ENCODE measurements around the gene KIF12. TPM values are rescaled to one million over a fixed set of nuclear protein-coding genes. Genes with fewer than 3 reads are reported as not detected.

KIF12 gene
- total RNA-seq, 1 experiment from 2014 or later: 54.6 TPM

DNA sequence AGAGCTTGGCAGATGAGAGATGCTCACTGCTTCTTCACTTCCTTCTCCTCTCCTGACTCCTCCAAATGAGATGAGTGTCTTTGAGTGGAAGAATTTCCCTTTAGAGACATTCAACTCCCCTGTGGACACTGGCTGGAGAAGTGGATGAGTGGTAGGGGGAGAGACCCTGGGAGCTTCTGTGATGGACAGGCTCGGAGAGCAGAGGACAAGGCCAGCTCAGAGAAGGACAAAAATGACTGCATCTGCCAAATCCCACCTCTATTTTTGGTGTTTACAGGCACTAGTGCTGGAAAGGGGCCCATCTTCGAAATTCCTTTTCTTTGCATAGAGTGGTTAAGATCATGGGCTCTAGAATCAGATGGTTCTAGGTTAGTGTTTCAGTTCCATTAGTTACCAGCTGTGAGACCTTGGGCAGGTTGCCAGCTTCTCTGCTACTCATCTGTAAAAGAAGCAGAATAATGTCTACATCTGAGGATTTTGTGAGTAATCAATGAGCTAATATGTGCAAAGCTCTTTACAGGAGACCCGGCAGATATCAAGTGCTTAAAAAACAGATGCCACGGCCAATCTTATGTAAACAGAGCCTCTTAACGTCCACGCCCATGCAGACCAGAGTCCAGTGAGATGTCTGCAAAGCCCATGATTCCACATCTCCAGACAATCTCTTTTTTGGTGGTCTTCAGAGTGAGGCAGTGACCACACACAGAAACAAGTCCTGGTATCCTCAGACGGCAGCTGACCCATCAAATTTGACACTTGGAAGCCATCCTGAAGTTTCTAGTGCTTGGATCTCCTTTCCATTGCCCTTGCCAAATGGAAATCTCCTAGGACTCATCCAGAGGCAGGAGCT is 42.7 kb upstream of the KIF12 start:
- Histone ChIP-seq H3K4me3 (ENCODE audit: low read depth, low read length) (no peak overlapping the region), H3K9me3 (no peaks in the 10 kb centered on the region), H3K4me1 (peaks cover 16% of the 10 kb centered on the region), H3K36me3 (ENCODE audit: control insufficient read depth, insufficient read depth, low read length) (no peaks in the 10 kb centered on the region), H3K27me3 (replicated peaks; ENCODE audit: control insufficient read depth, insufficient read depth, low read length) (no peaks in the 10 kb centered on the region)
- H3K36me3 Mint-ChIP-seq (ENCODE audit: insufficient read depth, unreplicated experiment): no peaks in the 10 kb centered on the region
- intact Hi-C loops (cut with micrococcal nuclease; ENCODE audit: unreplicated experiment): loop anchor here (2.0 kb wide), 1 partner anchor 23 kb away; no protein-coding TSS in a partner anchor
- H3K27me3 Mint-ChIP-seq (ENCODE audit: insufficient read depth, unreplicated experiment): no peaks in the 10 kb centered on the region
- ChIA-PET CTCF (interaction anchor here (1.0 to 1.7 kb wide), 4 partner anchors 13 to 59 kb away, joined by 3 to 12 read pairs (median 3); partner anchors contain the start of genes COL27A1 and KIF12), POLR2A (interaction anchor here (0.5 to 0.6 kb wide), 2 partner anchors 238 to 341 kb away, joined by 7 read pairs; no protein-coding TSS in a partner anchor)
- no peak for DNase-seq
- no peak overlapping the region for H3K4me3 Mint-ChIP-seq (ENCODE audit: unreplicated experiment)
- no peak overlapping the region for H3K27ac Mint-ChIP-seq (ENCODE audit: unreplicated experiment)
- H3K9me3 Mint-ChIP-seq (ENCODE audit: unreplicated experiment): no peaks in the 10 kb centered on the region
- H3K4me1 Mint-ChIP-seq (ENCODE audit: low read depth, unreplicated experiment): peaks cover 16% of the 10 kb centered on the region
- BruUV-seq (replicated peaks): no TSS peak
- no peak for TF ChIP-seq CTCF (IDR thresholded peaks at IDR 0.05; ENCODE audit: insufficient read depth in 1 of 2, low read depth in 1 of 2, low read length in 1 of 2, severe bottlenecking in 1 of 2, unreplicated experiment in 1 of 2)

DNA sequence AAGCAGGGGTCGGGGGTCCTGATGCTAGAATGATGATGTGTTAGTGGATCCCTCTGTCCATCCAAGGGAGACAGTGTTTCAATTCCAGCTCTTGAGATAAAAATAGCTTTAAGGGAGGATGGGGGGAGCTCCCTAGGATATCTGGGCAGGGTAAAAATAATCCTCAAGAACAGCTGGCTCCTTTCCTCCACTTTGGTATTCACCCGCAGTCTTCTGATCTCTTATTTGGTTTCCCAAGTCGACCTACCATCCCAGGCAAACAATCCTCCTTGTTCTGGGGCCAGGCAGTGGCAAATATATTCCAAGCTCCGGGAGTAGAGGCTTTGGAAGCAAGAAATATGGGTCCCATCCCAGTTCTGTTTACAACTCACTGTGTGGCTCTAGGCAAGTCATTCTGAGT is 41.8 kb upstream of the KIF12 start:
- no peaks in the 10 kb centered on the region for H3K9me3 ChIP-seq
- no peak for DNase-seq
- intact Hi-C loops (cut with micrococcal nuclease; ENCODE audit: unreplicated experiment): no loop called here
- TF ChIP-seq CTCF (IDR thresholded peaks at IDR 0.05; ENCODE audit: insufficient read depth in 1 of 2, low read depth in 1 of 2, low read length in 1 of 2, severe bottlenecking in 1 of 2, unreplicated experiment in 1 of 2): no peak
- peaks cover 12% of the 10 kb centered on the region for H3K4me1 ChIP-seq
- no peak overlapping the region for H3K4me3 Mint-ChIP-seq (ENCODE audit: unreplicated experiment)
- H3K27ac Mint-ChIP-seq (ENCODE audit: unreplicated experiment): no peak overlapping the region
- no peaks in the 10 kb centered on the region for H3K9me3 Mint-ChIP-seq (ENCODE audit: unreplicated experiment)
- no peaks in the 10 kb centered on the region for H3K36me3 Mint-ChIP-seq (ENCODE audit: insufficient read depth, unreplicated experiment)
- POLR2A ChIA-PET: interaction anchor here (0.6 kb wide), 1 partner anchor 340 kb away, joined by 7 read pairs; no protein-coding TSS in a partner anchor
- no peaks in the 10 kb centered on the region for H3K27me3 ChIP-seq (replicated peaks; ENCODE audit: control insufficient read depth, insufficient read depth, low read length)
- no TSS peak for BruUV-seq (replicated peaks)
- peaks cover 16% of the 10 kb centered on the region for H3K4me1 Mint-ChIP-seq (ENCODE audit: low read depth, unreplicated experiment)
- H3K36me3 ChIP-seq (ENCODE audit: control insufficient read depth, insufficient read depth, low read length): no peaks in the 10 kb centered on the region
- no peaks in the 10 kb centered on the region for H3K27me3 Mint-ChIP-seq (ENCODE audit: insufficient read depth, unreplicated experiment)
- CTCF ChIA-PET: interaction anchor here (1.0 to 1.3 kb wide), 2 partner anchors 14 to 58 kb away, joined by 3 to 5 read pairs; no protein-coding TSS in a partner anchor
- H3K4me3 ChIP-seq (ENCODE audit: low read depth, low read length): no peak overlapping the region

DNA sequence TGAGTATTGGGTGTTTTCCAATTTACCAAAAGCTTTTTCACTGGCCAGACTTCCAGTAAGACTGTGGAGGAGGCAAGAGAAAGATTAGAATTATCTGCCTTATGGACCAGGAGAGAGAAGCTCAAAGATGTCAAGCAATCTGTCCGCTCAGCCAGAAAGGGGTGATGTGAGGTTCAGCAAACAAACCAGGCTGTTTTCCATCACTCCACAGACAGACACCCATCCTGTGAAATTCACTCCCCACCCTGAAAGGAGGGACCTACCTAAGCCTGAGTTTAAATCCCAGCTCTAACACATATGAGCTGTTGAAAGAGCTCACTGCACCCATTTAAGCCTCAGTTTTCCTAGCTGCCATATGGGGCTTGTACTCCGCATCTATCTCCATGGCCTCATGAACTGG is 41.3 kb upstream of the KIF12 start:
- DNase-seq: no peak
- no TSS peak for BruUV-seq (replicated peaks)
- Histone ChIP-seq H3K27me3 (replicated peaks; ENCODE audit: control insufficient read depth, insufficient read depth, low read length) (no peaks in the 10 kb centered on the region), H3K9me3 (no peaks in the 10 kb centered on the region), H3K4me1 (peaks cover 12% of the 10 kb centered on the region), H3K36me3 (ENCODE audit: control insufficient read depth, insufficient read depth, low read length) (no peaks in the 10 kb centered on the region), H3K4me3 (ENCODE audit: low read depth, low read length) (no peak overlapping the region)
- ChIA-PET CTCF (interaction anchor here (1.0 to 1.3 kb wide), 2 partner anchors 14 to 58 kb away, joined by 3 to 5 read pairs; no protein-coding TSS in a partner anchor), POLR2A (no interaction called here)
- Mint-ChIP-seq H3K4me1 (ENCODE audit: low read depth, unreplicated experiment) (peaks cover 16% of the 10 kb centered on the region), H3K27me3 (ENCODE audit: insufficient read depth, unreplicated experiment) (no peaks in the 10 kb centered on the region), H3K9me3 (ENCODE audit: unreplicated experiment) (no peaks in the 10 kb centered on the region), H3K4me3 (ENCODE audit: unreplicated experiment) (no peak overlapping the region), H3K36me3 (ENCODE audit: insufficient read depth, unreplicated experiment) (no peaks in the 10 kb centered on the region), H3K27ac (ENCODE audit: unreplicated experiment) (no peak overlapping the region)
- intact Hi-C loops (cut with micrococcal nuclease; ENCODE audit: unreplicated experiment): no loop called here
- TF ChIP-seq CTCF (IDR thresholded peaks at IDR 0.05; ENCODE audit: insufficient read depth in 1 of 2, low read depth in 1 of 2, low read length in 1 of 2, severe bottlenecking in 1 of 2, unreplicated experiment in 1 of 2): no peak
